ENCODE measurements around the gene LRRTM1. TPM values are rescaled to one million over a fixed set of nuclear protein-coding genes. Genes with fewer than 3 reads are reported as not detected.

LRRTM1 gene
- total and polyA plus RNA-seq, 2 donors, result 0.05 TPM; not detected in 1

DNA sequence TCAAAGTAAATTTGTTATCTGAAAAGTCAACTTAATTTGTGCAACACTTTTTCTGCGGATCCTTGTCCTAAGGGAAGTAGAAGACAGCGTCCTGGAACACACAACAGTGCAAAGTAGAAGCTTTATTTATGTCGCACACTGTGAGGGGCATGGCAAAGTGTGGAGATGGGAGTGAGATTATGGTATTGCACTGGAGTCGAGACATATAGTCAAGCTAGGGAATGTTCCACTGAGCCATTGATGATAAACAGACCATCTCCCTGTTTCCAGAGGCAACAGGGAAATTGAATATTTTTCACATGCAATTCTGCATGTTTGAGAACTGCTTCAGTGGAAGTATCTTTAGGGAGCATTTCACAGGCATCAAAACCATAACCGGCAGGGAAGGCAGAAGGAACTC lies 46.2 kb downstream of the LRRTM1 start:
- WGBS, result 95% methylated on average over 5 of the region's 5 CpGs
- H3K4me1 ChIP-seq (ENCODE audit: control insufficient read depth in 2 of 2, insufficient read depth in 2 of 2, low read length in 2 of 2), result no peaks in the 10 kb centered on the region
- H3K4me3 ChIP-seq (ENCODE audit: low read length in 2 of 2), result no peak overlapping the region
- DNase-seq (ENCODE audit: low read depth in 6 of 9, low spot score in 9 of 9), result no peak
- no peaks in the 10 kb centered on the region for H3K36me3 ChIP-seq (ENCODE audit: control insufficient read depth in 2 of 2, insufficient read depth in 2 of 2, low read length in 1 of 2)
- no peaks in the 10 kb centered on the region for H3K27me3 ChIP-seq (ENCODE audit: control insufficient read depth in 2 of 2, insufficient read depth in 1 of 2, low read length in 1 of 2)
- H3K9me3 ChIP-seq (ENCODE audit: control insufficient read depth in 2 of 2, insufficient read depth in 1 of 2, low read length in 1 of 2), result peaks cover 0 to 2% of the 10 kb centered on the region in 2 donors
- H3K27ac ChIP-seq (ENCODE audit: low read depth in 1 of 2, low read length in 1 of 2), result no peak overlapping the region

GRCh38 chr2:80257450-80257849 lies 47.1 kb downstream of the LRRTM1 start:
- Histone ChIP-seq H3K4me3 (ENCODE audit: low read length in 2 of 2) (no peak overlapping the region), H3K27ac (ENCODE audit: low read depth in 1 of 2, low read length in 1 of 2) (no peak overlapping the region), H3K9me3 (ENCODE audit: control insufficient read depth in 2 of 2, insufficient read depth in 1 of 2, low read length in 1 of 2) (no peaks in the 10 kb centered on the region), H3K4me1 (ENCODE audit: control insufficient read depth in 2 of 2, insufficient read depth in 2 of 2, low read length in 2 of 2) (no peaks in the 10 kb centered on the region), H3K36me3 (ENCODE audit: control insufficient read depth in 2 of 2, insufficient read depth in 2 of 2, low read length in 1 of 2) (no peaks in the 10 kb centered on the region), H3K27me3 (ENCODE audit: control insufficient read depth in 2 of 2, insufficient read depth in 1 of 2, low read length in 1 of 2) (no peaks in the 10 kb centered on the region)
- WGBS, result 94% methylated on average over 4 of the region's 4 CpGs
- DNase-seq (ENCODE audit: low read depth in 6 of 9, low spot score in 9 of 9), result no peak

DNA sequence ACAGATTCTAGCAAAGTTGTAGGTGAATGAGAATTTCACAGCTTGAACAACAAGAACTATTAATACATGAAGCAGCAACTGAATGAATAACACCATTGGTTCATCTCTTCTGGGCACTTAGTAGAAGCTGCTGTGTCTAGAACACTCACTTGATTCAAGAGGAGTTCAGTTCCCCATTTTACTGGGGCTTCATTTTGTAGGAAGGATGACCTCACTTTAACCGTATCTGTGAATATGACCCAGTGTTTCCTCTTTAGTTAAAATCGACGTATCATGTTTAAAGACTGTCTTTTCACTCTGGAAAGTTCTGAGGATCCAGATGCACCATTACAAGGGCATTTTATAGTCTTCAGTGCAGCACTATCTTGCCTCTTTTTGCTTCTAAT lies 47.8 kb downstream of the LRRTM1 start:
- H3K9me3 ChIP-seq (ENCODE audit: control insufficient read depth in 2 of 2, insufficient read depth in 1 of 2, low read length in 1 of 2), result no peaks in the 10 kb centered on the region
- no peak overlapping the region for H3K4me3 ChIP-seq (ENCODE audit: low read length in 2 of 2)
- H3K27me3 ChIP-seq (ENCODE audit: control insufficient read depth in 2 of 2, insufficient read depth in 1 of 2, low read length in 1 of 2), result no peaks in the 10 kb centered on the region
- DNase-seq (ENCODE audit: low read depth in 6 of 9, low spot score in 9 of 9), result no peak
- H3K27ac ChIP-seq (ENCODE audit: low read depth in 1 of 2, low read length in 1 of 2), result no peak overlapping the region
- no peaks in the 10 kb centered on the region for H3K4me1 ChIP-seq (ENCODE audit: control insufficient read depth in 2 of 2, insufficient read depth in 2 of 2, low read length in 2 of 2)
- no peaks in the 10 kb centered on the region for H3K36me3 ChIP-seq (ENCODE audit: control insufficient read depth in 2 of 2, insufficient read depth in 2 of 2, low read length in 1 of 2)
- 21% methylated on average over 3 of the region's 3 CpGs for WGBS

DNA sequence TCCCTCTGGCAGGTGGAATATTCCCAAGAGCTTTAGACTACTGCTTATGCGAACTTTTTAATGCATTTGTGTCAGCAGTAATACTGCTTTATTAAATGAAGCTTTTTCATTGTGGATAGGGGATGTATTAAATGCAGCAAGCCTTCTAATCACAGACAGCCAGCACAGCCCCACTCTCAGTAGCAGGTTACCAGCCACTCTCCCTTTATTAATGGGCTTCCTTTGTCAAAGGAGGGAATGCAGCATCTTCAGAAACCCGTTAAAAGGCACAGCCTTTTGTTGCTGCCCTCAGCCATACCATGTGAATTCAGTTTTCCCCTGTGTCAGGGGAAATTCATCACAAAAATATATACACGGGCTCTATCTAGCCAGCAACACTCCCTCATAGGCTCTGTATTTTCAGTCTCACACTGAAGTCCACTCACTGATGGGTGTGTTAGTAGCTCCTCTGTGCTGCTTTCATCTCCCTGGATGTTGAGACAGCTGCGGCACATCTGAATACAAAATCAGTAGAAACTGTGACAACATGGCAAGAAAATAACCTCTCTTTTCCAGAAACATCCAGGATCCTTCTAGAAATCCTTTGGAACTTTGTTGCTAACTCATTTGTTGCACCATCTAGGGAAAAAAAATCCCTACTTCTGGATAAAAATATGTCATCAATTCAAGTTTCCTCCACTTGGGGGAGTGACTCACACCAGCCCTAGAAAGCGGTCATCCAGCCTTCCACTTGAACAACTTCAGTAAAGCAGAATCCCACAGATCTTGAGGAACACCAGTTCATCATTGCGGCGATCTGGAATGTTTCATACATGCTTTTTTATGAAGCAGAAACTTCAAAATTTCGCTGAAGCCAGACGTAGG lies 48.4 kb downstream of the LRRTM1 start:
- no peak overlapping the region for H3K27ac ChIP-seq (ENCODE audit: low read depth in 1 of 2, low read length in 1 of 2)
- no peaks in the 10 kb centered on the region for H3K9me3 ChIP-seq (ENCODE audit: control insufficient read depth in 2 of 2, insufficient read depth in 1 of 2, low read length in 1 of 2)
- no peaks in the 10 kb centered on the region for H3K36me3 ChIP-seq (ENCODE audit: control insufficient read depth in 2 of 2, insufficient read depth in 2 of 2, low read length in 1 of 2)
- no peak for DNase-seq (ENCODE audit: low read depth in 6 of 9, low spot score in 9 of 9)
- 85% methylated on average over 9 of the region's 9 CpGs for WGBS
- no peaks in the 10 kb centered on the region for H3K27me3 ChIP-seq (ENCODE audit: control insufficient read depth in 2 of 2, insufficient read depth in 1 of 2, low read length in 1 of 2)
- no peaks in the 10 kb centered on the region for H3K4me1 ChIP-seq (ENCODE audit: control insufficient read depth in 2 of 2, insufficient read depth in 2 of 2, low read length in 2 of 2)
- H3K4me3 ChIP-seq (ENCODE audit: low read length in 2 of 2), result no peak overlapping the region

DNA sequence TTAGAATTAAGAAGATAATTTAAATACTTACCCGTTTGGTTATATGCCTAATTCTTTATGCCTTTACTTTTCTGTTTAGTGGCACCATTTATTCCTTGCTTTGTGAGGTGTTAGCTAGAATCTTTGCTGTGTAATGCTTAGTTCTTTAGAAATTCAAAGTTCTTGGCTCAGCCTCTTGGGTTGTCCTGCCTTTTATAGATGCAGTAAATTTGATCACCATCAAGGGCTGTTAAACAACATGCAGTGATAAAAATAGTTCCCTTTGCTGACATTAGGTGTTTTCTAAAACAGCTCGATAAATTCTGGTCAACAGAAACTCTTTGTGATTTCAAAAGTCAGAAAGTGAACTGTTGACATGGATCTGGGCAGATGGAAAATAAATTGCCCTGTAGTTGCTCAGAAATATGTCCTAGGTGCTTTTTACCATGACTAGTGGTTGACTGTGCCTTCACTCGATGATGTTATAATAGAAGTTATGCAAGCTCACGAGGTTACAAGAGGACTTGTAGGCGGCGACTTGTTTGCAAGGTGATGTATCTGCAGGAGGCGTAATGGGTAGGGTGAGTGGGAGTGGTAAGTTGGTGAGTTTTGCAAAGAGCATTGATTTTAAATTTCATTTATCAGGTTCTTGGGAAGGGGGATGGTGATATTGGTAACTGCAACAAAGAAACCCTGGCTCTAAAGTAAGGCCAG lies 52.1 kb downstream of the LRRTM1 start:
- Histone ChIP-seq H3K4me1 (ENCODE audit: control insufficient read depth in 2 of 2, insufficient read depth in 2 of 2, low read length in 2 of 2) (no peaks in the 10 kb centered on the region), H3K4me3 (ENCODE audit: low read length in 2 of 2) (no peak overlapping the region), H3K27ac (ENCODE audit: low read depth in 1 of 2, low read length in 1 of 2) (no peak overlapping the region), H3K9me3 (ENCODE audit: control insufficient read depth in 2 of 2, insufficient read depth in 1 of 2, low read length in 1 of 2) (no peaks in the 10 kb centered on the region), H3K27me3 (ENCODE audit: control insufficient read depth in 2 of 2, insufficient read depth in 1 of 2, low read length in 1 of 2) (no peaks in the 10 kb centered on the region), H3K36me3 (ENCODE audit: control insufficient read depth in 2 of 2, insufficient read depth in 2 of 2, low read length in 1 of 2) (no peaks in the 10 kb centered on the region)
- no peak for DNase-seq (ENCODE audit: low read depth in 6 of 9, low spot score in 9 of 9)
- 92% methylated on average over 7 of the region's 7 CpGs for WGBS

All from thymus (tissue), 11 donors.